HepG2 (cell line): ENCODE results near the gene CA4. TPM values are rescaled to one million over a fixed set of nuclear protein-coding genes. Genes with fewer than 3 reads are reported as not detected.

Experiments
- ATAC-seq: fragments of 200-7000 bp; cut with Tn5 transposase; 3 replicates; pipeline ENCODE4 v1.9.1; 2020; ENCODE audit warnings: mild to moderate bottlenecking, moderate library complexity
- BruUV-seq: library from RNA; stranded (reverse); fragments of 400-500 nt; replicated peaks from 2 replicates; lab custom pipeline; 2021; lab: Mats Ljungman, UMichigan
- CTCF ChIA-PET: fragments of 300-600 bp; formaldehyde crosslinking; extraction: SDS; loops from one replicate; lab custom pipeline; 2021; ENCODE audit warnings: low total read pairs, inconsistent platforms, low intra/inter-chr PET ratio; lab: Yijun Ruan, JAX
- POLR2A ChIA-PET: fragments of 350-600 bp; sonication (Branson Sonifier 250); formaldehyde crosslinking; loops from one replicate; lab custom pipeline; 2020; ENCODE audit warnings: antibody characterized with exemption, inconsistent platforms; lab: Yijun Ruan, JAX
- DNase-seq: peaks from one replicate; pipeline ENCODE4 v3.0.0-alpha.2; 2015; ENCODE audit warnings: low spot score
- FAIRE-seq: peaks from 3 replicates; lab custom pipeline; 2011; peaks lifted over from hg19 to GRCh38; lab: Jason Lieb, UNC
- H2AFZ ChIP-seq: one replicate; pipeline ENCODE4 v1.6.1; 2011; ENCODE audit warnings: low read length, inconsistent platforms
- H3K27ac ChIP-seq: fragments of 300-600 bp; 3 replicates; pipeline ENCODE4 v1.8.0; 2011; ENCODE audit warnings: mixed run types, mild to moderate bottlenecking, mixed read lengths, low read length, inconsistent platforms; ENCODE audit not compliant: insufficient read depth; ENCODE audit errors: extremely low read length
- H3K27me3 ChIP-seq, 2 experiments: fragments of 200-600 bp in 1 of 2; 2 replicates in 1 of 2; 3 replicates in 1 of 2; pipeline versions ENCODE4 v1.6.0 to v1.8.0; 2011; ENCODE audit warnings: low read length in 2 of 2, mild to moderate bottlenecking in 2 of 2, moderate library complexity in 2 of 2, inconsistent platforms in 1 of 2; ENCODE audit not compliant: insufficient read depth in 2 of 2, control insufficient read depth in 1 of 2
- H3K36me3 ChIP-seq, 2 experiments: fragments of 200-600 bp in 1 of 2; replicated peaks in 1 of 2; 2 replicates in 1 of 2; 3 replicates in 1 of 2; pipeline versions ENCODE4 v1.5.1 to v1.8.0; 2011; ENCODE audit warnings: low read length in 2 of 2, inconsistent platforms in 1 of 2; ENCODE audit not compliant: insufficient read depth in 2 of 2, control insufficient read depth in 1 of 2
- H3K4me1 ChIP-seq: 2 replicates; pipeline ENCODE4 v1.5.1; 2012; ENCODE audit warnings: low read length, inconsistent platforms; ENCODE audit not compliant: insufficient read depth
- H3K4me2 ChIP-seq: 2 replicates; pipeline ENCODE4 v1.6.0; 2011; ENCODE audit warnings: low read depth, low read length, inconsistent platforms
- H3K4me3 ChIP-seq, 3 experiments: fragments of 200-600 bp in 1 of 3; sonication (generic), shearing (Covaris generic) in 1 of 3; replicated peaks in 1 of 3; 2 replicates each; pipeline ENCODE4 v1.5.1; 2011 to 2016; ENCODE audit warnings: low read length in 3 of 3, inconsistent platforms in 2 of 3, low read depth in 2 of 3, mild to moderate bottlenecking in 2 of 3, control low read depth in 1 of 3, mixed read lengths in 1 of 3; ENCODE audit not compliant: insufficient read depth in 1 of 3
- H3K79me2 ChIP-seq: one replicate; pipeline ENCODE4 v1.6.1; 2011; ENCODE audit warnings: low read length, inconsistent platforms; ENCODE audit not compliant: insufficient read depth
- H3K9ac ChIP-seq: 2 replicates; pipeline ENCODE4 v1.6.0; 2011; ENCODE audit warnings: mild to moderate bottlenecking, low read depth, low read length, inconsistent platforms; ENCODE audit not compliant: insufficient read depth
- H3K9me3 ChIP-seq: 2 replicates; pipeline ENCODE4 v1.5.1; 2012; ENCODE audit warnings: mild to moderate bottlenecking, low read length
- H4K20me1 ChIP-seq: 2 replicates; pipeline ENCODE4 v1.6.0; 2011; ENCODE audit warnings: inconsistent platforms, mild to moderate bottlenecking, low read length, moderate library complexity; ENCODE audit not compliant: insufficient read depth
- ARID5B ChIP-seq: IDR thresholded peaks from 2 replicates; pipeline ENCODE4 v1.4.0; 2020; ENCODE audit warnings: mild to moderate bottlenecking, missing genetic modification reagents
- E2F1 ChIP-seq: sonication (generic); formaldehyde crosslinking; IDR thresholded peaks from 2 replicates; pipeline ENCODE4 v1.5.0; 2020; ENCODE audit warnings: missing genetic modification reagents
- ELF4 ChIP-seq: sonication (generic); formaldehyde crosslinking; IDR thresholded peaks from 2 replicates; pipeline ENCODE4 v1.5.0; 2020; ENCODE audit warnings: missing genetic modification reagents, mild to moderate bottlenecking, moderate library complexity, borderline replicate concordance
- ESRRA ChIP-seq: sonication (generic); formaldehyde crosslinking; IDR thresholded peaks from 2 replicates; pipeline ENCODE4 v1.5.1; 2020; ENCODE audit warnings: mild to moderate bottlenecking, low read depth, missing genetic modification reagents
- FIP1L1 ChIP-seq: fragments of 200-400 bp; formaldehyde crosslinking; IDR thresholded peaks from 2 replicates; pipeline ENCODE4 v1.6.1; 2018; ENCODE audit warnings: low read depth, mild to moderate bottlenecking, low read length, moderate library complexity, borderline replicate concordance; ENCODE audit not compliant: insufficient read depth
- GATAD2A ChIP-seq: IDR thresholded peaks from 2 replicates; pipeline ENCODE4 v1.6.1; 2016
- HNF4A ChIP-seq: sonication (generic); formaldehyde crosslinking; IDR thresholded peaks from 2 replicates; pipeline ENCODE4 v1.4.0; 2020; ENCODE audit warnings: missing genetic modification reagents
- IKZF1 ChIP-seq: fragments of 450-650 bp; IDR thresholded peaks from 2 replicates; pipeline ENCODE4 v1.7.1; 2016
- RFX1 ChIP-seq: fragments of 450-650 bp; IDR thresholded peaks from 2 replicates; pipeline ENCODE4 v1.6.1; 2017
- RXRB ChIP-seq: IDR thresholded peaks from 2 replicates; pipeline ENCODE4 v1.6.1; 2016; ENCODE audit warnings: borderline replicate concordance, missing genetic modification reagents, missing compliant biosample characterization
- SOX13 ChIP-seq, 3 experiments: fragments of 450-650 bp in 1 of 3; sonication (generic) in 1 of 3; formaldehyde crosslinking in 1 of 3; IDR thresholded peaks in 2 of 3; conservative IDR thresholded peaks in 1 of 3; 2 replicates each; pipeline versions ENCODE4 v1.5.0 to v1.6.1; 2016 to 2020; ENCODE audit warnings: antibody characterized with exemption in 1 of 3, mild to moderate bottlenecking in 1 of 3, missing compliant biosample characterization in 1 of 3, missing genetic modification reagents in 1 of 3, moderate library complexity in 1 of 3
- STAG1 ChIP-seq: sonication (generic); formaldehyde crosslinking; IDR thresholded peaks from 2 replicates; pipeline ENCODE4 v1.4.0; 2020; ENCODE audit warnings: missing genetic modification reagents
- TEAD3 ChIP-seq: optimal IDR thresholded peaks from 2 replicates; pipeline ENCODE3; 2016; ENCODE audit warnings: borderline replicate concordance
- TGIF2 ChIP-seq: IDR thresholded peaks from 2 replicates; pipeline ENCODE4 v1.6.1; 2016; ENCODE audit warnings: control low read depth, missing compliant biosample characterization
- ZFP62 ChIP-seq: sonication (generic); formaldehyde crosslinking; IDR thresholded peaks from 2 replicates; pipeline ENCODE4 v1.4.0; 2020; ENCODE audit warnings: missing genetic modification reagents
- ZHX1 ChIP-seq: sonication (generic); formaldehyde crosslinking; IDR thresholded peaks from 2 replicates; pipeline ENCODE4 v1.8.1; 2022; ENCODE audit warnings: low read depth, mild to moderate bottlenecking, missing genetic modification reagents
- ZNF598 ChIP-seq: sonication (generic); formaldehyde crosslinking; IDR thresholded peaks from 2 replicates; pipeline ENCODE4 v1.5.1; 2020; ENCODE audit warnings: mild to moderate bottlenecking, missing genetic modification reagents, borderline replicate concordance
- WGBS: methylation state at CpG from one replicate; pipeline ENCODE4 v1.1.6; 2017; ENCODE audit warnings: low lambda C conversion rate; 5-methylcytosine and 5-hydroxymethylcytosine counted together
- in situ Hi-C: cut with HindIII; loops from 2 replicates; pipeline ENCODE4 v1.10.0; 2017; ENCODE audit warnings: low pct_unique_long_range_greater_than_20kb; ENCODE audit not compliant: extremely low pct_ligation_motif_present
- intact Hi-C: fragments of 100-400 bp; cut with micrococcal nuclease; formaldehyde crosslinking; loops from one replicate; pipeline ENCODE4 v1.10.0; 2022; ENCODE audit not compliant: unreplicated experiment
- polyA plus RNA-seq, 8 experiments: library from polyadenylated mRNA; depleted of rRNA in 3 of 8; stranded (reverse) in 7 of 8; unstranded in 1 of 8; fragments of >200 nt; fragmentation: Illumina TruSeq in 4 of 8; extraction: Trizol in 4 of 8; gene quantifications; 2 replicates each; pipeline versions ENCODE4 v1.2.1 to v1.2.3, GENCODE V29; 2011 to 2016; ENCODE audit warnings: low read depth in 4 of 8, missing spikeins in 1 of 8, mixed read lengths in 1 of 8; ENCODE audit not compliant: insufficient read depth in 1 of 8
- total RNA-seq, 5 experiments: library from RNA; depleted of rRNA; stranded (reverse); fragments of >200 nt; fragmentation: Illumina TruSeq; extraction: Trizol; gene quantifications; 2 replicates each; pipeline ENCODE4 v1.2.3, GENCODE V29; 2016; ENCODE audit warnings: low read depth in 1 of 5
- TF ChIP-seq, protein P1 (sequence below): IDR thresholded peaks from 2 replicates; pipeline ENCODE4 v1.6.1; 2012; ENCODE audit warnings: inconsistent platforms

CA4 gene
- total and polyA plus RNA-seq, 2 of the 13 experiments (the other 11 are each of a cell fraction or from before 2014, with no cell fraction given), result not detected

DNA sequence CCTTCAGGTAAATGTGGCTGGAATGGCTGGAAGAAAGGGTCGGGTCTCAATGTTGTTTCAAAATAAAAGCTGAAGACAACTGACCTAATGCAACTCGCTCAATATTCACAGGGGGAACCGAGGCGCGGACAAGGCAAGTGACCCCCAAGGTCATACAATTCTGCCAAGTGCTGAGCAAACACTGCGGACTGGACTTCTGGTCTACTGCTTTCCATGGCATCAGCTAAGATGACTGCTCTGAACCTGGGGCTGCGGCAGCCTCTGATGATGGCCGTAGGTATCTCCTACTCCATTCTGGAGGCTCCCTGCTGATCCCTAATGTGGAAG is 21.9 kb downstream of the CA4 start:
- Histone ChIP-seq H3K27ac (no peak overlapping the region), H3K4me1 (peaks cover 47% of the 10 kb centered on the region), H3K9ac (no peak overlapping the region), H4K20me1 (no peaks in the 10 kb centered on the region), H3K79me2 (no peaks in the 10 kb centered on the region), H3K9me3 (no peaks in the 10 kb centered on the region), H3K4me2 (peak overlapping the region; percentile 66), H3K27me3 (no peaks in the 10 kb centered on the region), H2AFZ (no peak overlapping the region), H3K4me3 (peak overlapping the region in 1 of 3 experiments; percentile 35; a peak in 1 of 6 replicates), H3K36me3 (no peaks in the 10 kb centered on the region; a peak in 1 of 5 replicates)
- peak; percentile 12 for FAIRE-seq
- DNase-seq, result peak; percentile 58
- ChIA-PET POLR2A (interaction anchor here (1.2 to 1.7 kb wide), 3 partner anchors 9 to 220 kb away, joined by 3 to 6 read pairs (median 3); partner anchors contain the start of genes RNFT1 and USP32), CTCF (no interaction called here)
- intact Hi-C loops (loop anchor here (1.0 kb wide), 1 partner anchor 8 kb away; no protein-coding TSS in a partner anchor), in situ Hi-C loops (no loop called here)
- ATAC-seq, result peak; percentile 77
- 8% methylated on average over 8 of the region's 8 CpGs for WGBS
- BruUV-seq, result no TSS peak
- TF ChIP-seq FIP1L1 (no peak), HNF4A (CRISPR knock-in tag) (peak; percentile 51), E2F1 (CRISPR knock-in tag) (no peak), TEAD3 (peak; percentile 17), GATAD2A (peak; percentile 59; the same call in 1 of the 2 replicates), ARID5B (CRISPR knock-in tag) (peak; percentile 69), RFX1 (no peak), ZHX1 (no peak), SOX13 (IDR thresholded peaks at IDR 0.05) (no peak), SOX13 (CRISPR knock-in tag; conservative IDR thresholded peaks at IDR 0.05 in 1 of 2, IDR thresholded peaks at IDR 0.05 in 1 of 2) (peak in 1 of 2 experiments; percentile 17; a peak in 1 of 4 replicates), ELF4 (no peak), STAG1 (CRISPR knock-in tag) (no peak), RXRB (0 out of 2 replicates have a peak, but pooled peaks have one; percentile 13), ZNF598 (CRISPR knock-in tag) (no peak), ZFP62 (CRISPR knock-in tag) (no peak), TGIF2 (CRISPR knock-in tag) (no peak), ESRRA (CRISPR knock-in tag) (peak; percentile 78), IKZF1 (no peak)
- TF ChIP-seq, protein P1, sequence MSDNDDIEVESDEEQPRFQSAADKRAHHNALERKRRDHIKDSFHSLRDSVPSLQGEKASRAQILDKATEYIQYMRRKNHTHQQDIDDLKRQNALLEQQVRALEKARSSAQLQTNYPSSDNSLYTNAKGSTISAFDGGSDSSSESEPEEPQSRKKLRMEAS, result 0 out of 2 replicates have a peak, but pooled peaks have one; percentile 16
